Activated CD8-positive, alpha-beta memory T cell treated with anti-CD3 and anti-CD28 coated beads for 4 hours (primary cell): ENCODE data around the gene SLC25A39.
"Not testable (repeated sequence)": the region's sequence is repeated elsewhere in the genome, so short reads cannot be mapped to it uniquely, and the experiment has no call there.

Source experiments
- DNase-seq, 2 donors: peaks; one replicate each; pipeline ENCODE4 v3.0.0-alpha.2; 2020; ENCODE audit warnings: low read depth in 2 of 2

SLC25A39 gene, protein sequence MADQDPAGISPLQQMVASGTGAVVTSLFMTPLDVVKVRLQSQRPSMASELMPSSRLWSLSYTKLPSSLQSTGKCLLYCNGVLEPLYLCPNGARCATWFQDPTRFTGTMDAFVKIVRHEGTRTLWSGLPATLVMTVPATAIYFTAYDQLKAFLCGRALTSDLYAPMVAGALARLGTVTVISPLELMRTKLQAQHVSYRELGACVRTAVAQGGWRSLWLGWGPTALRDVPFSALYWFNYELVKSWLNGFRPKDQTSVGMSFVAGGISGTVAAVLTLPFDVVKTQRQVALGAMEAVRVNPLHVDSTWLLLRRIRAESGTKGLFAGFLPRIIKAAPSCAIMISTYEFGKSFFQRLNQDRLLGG

DNA sequence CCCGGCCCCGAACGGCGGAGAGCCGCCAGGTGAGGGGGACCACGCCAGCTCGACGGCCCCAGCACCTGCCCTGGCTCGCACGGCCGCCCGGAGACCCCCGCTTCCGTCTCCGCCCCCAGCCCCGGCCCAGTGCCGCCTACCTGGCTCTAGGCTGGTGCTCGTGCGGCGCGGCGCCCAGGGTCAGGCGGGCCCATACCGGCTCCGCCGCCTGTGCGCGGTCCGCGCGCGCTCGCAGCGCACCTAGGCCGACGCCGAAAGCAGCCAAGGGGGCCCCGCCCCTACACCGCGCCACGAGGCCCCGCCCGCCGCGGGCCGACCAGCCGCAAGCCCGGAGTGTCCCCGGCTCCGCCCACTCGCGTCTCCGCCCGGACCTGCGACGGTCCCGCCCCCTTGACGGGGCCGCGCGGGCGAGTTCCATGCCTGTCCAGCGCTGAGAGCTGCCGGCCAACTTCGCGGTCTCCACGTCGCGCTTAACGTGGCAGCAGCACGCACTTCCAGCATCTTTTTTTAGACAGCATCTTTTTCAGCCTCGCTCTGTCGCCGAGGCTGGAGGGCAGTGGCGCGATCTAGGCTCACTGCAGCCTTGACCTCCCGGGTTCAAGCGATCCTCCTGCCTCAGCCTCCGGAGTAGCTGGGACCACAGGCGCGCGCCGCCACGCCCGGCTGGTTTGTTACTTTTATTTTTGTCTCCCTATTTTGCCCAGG is at the start of gene SLC25A39:
SLC25A39 (minus strand) TSS at position 253 of the 705 bp plus-strand sequence. CDS start 1,261 bp downstream, outside the sequence.
- peak; percentile 87 to 90 for DNase-seq

DNA sequence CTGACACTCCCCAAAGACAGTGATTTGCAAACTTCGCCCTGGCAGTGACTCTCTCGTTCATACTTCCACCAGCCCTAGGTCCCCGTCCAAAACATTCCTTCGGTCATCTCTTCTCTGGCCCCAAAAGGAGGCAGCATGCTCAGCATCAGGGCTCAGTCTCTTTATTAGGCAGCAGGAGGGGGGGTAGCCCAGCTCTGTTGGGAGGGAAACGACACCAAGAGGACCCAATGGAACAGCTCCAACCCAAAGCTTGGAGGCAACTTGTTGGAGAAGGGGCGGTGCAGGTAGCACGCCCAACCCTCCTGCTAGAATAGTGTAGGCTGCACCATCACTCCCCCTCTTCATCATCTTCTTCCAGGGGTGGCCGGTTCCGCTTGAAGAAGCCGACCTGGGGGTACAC is 47.4 kb upstream of the SLC25A39 start:
- DNase-seq = no peak

DNA sequence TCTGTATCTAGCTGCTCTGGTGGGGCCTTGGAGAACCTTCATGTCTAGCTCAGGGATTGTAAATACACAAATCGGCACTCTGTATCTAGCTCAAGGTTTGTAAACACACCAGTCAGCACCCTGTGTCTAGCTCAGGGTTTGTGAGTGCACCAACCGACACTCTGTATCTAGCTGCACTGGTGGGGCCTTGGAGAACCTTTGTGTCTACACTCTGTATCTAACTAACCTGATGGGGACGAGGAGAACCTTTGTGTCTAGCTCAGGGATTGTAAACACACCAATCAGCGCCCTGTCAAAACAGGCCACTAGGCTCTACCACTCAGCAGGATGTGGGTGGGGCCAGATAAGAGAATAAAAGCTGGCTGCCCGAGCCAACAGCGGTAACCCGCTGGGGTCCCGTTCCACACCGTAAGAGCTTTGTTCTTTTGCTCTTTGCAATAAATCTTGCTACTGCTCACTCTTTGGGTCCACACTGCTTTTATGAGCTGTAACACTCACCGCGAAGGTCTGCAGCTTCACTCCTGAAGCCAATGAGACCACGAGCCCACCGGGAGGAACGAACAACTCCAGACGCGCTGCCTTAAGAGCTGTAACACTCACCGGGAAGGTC is 44.9 kb upstream of the SLC25A39 start:
- DNase-seq = not testable (repeated sequence)

DNA sequence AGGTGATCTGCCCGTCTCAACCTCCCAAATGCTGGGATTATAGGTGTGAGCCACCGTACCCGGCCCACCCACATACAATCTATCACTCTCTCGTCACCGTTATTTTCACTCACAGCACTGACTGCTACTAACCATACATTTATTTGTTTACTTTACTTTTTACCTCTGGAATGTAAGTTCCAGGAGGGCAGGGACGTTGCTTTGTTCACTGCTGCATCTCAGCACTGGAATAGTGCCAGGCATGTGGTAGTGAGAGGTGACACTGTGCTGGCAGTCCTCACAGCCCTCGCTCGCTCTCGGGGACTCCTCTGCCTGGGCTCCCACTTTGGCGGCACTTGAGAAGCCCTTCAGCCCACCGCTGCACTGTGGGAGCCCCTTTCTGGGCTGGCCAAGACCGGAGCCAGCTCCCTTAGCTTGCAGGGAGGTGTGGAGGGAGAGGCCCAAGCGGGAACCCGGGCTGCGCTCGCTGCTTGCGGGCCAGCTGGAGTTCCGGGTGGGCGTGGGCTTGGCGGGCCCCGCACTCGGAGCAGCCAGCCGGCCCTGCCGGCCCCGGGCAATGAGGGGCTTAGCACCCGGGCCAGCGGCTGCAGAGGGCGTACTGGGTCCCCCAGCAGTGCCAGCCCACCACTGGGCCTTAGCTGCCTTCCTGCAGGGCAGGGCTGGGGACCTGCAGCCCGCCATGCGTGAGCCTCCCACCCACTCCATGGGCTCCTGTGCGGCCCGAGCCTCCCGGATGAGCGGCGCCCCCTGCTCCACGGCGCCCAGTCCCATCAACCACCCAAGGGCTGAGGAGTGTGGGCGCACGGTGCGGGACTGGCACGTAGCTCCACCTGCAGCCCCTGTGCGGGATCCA is 44.0 kb upstream of the SLC25A39 start:
- not testable (repeated sequence) for DNase-seq

DNA sequence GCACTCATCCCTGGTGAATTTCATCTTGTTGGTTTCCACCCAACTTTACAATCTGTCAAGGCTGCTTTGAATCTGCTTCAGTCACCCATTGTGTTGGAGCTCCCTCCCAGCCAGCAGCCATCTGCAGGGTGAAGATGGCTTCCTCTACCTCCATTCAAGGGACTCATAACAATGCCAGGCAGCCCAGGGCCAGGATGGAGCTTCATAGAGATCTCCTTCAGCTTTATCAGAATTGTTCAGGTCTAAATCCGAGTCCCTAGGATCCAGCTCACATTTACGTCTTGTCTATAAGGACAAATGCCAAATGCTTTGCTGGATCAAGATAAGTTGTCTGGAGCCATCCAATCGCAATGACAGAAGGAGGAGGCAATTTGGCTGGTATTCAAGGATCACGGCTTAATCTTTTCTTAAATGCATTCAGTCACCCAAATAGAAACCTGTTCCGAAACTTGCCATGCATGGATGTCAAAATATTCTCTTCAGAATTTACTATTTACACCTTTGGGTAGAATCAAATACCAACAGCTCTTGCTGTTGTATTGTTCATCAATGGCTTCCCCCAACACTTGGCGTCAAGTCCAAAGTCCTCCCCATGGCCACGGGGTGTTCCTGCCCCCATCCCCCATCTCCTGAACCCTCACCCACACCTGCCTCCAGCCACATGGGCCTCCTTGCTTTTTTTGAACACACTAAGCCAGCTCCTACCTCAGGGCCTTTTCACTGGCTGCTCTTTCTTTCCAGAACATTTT is 42.8 kb upstream of the SLC25A39 start:
- DNase-seq = no peak

DNA sequence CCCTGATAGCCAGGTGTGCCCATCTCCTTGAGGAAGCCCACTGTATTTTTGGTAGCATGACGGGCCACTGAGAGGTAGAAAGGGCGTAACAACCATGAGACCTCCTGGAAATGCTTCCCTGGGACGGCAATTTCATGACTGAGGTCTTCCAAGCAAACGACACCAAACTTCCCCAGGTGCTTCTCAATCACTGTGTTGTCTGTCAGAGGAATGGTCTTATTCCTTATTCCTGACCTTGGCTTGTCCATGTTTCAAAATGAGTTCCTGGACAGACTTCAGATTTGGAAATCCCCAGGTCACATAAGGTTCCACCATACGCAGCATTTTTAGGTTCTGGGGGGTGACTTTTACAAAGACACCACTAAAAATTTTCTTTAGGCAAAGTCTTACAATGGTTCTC is 40.4 kb upstream of the SLC25A39 start:
- DNase-seq = not testable (repeated sequence)

DNA sequence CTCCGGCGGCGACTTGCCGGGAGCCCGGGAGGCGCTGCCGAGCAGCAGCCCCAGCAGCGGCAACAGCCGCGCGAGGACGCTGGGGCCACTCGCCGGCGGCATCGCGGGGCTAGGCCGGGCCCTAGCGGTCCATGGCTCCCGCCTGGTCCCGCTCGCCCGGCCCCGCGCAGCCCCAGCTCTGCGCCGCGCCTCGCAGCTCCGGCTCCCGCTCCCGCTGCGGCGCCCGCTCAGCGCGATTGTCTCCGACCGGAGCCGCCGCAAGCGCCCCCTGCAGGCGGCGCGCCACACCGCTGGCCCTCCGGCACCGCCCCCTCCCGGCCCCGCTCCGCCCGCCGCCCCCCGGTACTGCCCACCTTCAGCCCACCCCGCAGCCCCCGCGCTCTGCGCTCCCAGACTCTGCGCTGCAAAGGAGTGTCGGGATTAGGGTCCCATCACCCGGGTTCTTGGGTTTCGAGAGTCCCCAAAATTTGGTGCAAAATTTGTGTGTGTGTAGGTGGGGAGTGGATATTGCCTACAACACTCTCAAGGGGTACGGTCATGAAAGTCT is 39.1 kb upstream of the SLC25A39 start, which contains the start of gene FAM171A2:
FAM171A2 (minus strand) TSS at position 241 of the 547 bp plus-strand sequence; CDS start at position 102, 139 bp downstream.
- peak in 1 of 2 donors; percentile 34 for DNase-seq

DNA sequence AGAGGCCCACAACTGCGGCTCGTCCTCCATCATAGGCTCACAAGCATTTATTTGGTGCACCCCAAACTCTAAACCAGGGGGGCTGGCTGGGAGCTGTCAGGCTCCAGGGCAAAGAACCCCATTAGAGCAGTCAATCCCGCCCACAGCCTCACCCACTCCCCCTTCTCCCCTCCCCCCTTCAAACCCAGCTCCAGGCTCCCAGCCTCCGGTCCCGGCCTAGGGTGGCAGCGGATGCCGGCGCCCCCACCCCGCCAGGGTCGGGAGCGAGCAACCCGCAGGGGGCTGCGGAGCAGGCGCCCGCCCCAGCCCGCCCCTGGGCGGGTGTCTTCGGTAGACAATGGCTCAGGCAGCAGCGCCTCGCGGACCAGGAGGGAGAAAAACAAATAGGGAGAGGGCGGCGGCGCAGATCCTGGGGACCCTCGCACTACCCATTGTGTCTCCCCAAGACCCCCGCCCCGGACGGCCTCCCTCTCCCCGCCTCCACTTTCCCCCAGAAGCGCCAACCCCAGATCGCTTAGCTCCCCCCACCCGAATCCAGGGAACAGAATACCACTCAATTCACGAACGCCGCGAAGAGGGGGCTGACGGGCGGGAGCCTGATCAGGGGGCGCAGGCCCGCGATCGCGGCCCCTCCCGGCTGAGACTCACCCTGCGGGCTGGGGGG is 38.5 kb upstream of the SLC25A39 start:
- no peak for DNase-seq

DNA sequence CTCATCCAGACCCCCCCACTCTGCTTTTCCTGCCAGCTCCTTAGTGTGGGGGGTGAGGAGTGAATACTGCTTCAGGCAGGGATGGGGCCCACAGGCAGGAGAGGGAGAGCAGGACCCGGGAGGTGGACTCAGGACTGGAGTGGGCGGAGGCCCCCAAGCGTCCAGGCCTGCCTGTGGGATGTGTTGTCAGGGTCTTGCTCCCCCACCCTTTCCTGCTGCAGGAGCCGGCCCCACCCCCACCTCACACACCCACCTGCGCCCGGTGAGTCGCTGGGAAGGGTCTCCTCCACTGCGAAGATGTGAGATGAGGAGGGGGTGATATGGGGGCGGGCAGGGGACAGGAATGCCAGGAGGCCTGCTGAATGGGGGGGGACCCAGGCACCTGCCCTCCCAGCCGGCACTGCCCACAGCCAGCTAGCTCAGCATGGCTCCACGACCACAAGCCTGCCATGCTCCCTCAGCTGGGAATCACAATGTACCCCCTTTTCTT is 37.9 kb upstream of the SLC25A39 start:
- DNase-seq = no peak

DNA sequence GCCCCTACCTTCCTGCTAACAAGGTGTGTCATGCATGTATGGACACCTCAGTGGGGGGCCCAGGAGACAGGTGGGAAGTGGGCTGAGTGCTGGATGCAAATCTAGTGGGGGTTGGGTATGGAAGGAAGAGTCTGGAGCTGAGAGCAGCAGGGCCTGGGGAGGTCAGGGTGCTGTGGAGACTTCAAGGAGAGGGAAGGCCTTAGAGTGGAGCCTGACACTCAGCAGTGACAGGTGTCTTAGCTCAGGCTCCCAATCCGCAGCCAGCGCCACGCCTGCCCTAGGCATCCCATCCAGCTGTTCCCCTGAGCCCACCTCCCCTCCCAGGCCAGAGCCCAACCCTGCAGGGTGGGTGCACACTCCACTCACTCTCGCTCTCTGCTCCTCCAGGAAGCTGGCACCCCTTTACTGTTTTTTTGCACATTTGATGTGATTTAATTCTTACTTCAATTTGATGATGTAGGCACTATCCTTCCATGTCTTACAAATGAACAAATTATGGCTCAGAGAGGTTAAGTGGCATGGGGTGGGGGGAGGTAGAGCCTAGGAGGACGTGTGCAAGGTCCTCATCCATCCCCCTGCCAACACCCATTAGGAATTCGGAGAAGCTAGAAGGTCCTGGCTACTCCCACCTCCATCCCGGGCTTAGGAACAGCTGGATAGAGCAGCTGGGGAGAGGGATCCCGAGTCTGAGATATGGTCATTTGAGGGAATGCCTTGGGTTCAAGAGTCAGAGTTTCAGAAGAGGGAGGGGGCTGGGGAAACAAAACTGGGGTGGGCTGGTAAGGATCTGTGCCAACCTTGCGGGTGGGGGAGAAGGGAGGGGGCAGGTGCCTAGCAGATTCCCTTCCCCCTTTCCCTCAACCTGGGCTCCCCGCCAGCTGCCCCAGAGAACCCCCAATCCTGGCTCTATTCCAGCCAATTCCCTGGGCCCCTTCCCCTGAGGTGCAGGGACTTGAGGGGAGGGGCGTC is 37.0 kb upstream of the SLC25A39 start:
- no peak for DNase-seq

DNA sequence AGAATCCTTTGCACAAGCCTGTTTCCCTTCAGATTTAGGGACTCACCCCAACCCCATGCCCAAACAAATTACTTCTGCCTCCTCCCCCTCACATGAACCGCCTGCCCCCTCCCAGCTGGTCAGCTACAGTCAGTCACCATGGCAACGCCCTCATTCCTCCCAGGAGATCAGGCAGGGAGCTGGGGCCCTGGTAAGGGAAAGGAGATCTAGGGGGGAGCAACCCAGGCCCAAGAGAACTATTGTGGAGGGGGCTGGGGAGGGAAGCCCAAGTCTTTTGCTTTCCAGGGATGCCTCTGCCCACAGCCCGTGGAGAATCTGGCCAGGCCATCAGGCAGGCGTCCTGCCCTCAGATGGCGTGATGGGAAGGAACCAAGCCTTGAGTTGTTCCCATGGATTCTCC is 36.2 kb upstream of the SLC25A39 start:
- DNase-seq = no peak

DNA sequence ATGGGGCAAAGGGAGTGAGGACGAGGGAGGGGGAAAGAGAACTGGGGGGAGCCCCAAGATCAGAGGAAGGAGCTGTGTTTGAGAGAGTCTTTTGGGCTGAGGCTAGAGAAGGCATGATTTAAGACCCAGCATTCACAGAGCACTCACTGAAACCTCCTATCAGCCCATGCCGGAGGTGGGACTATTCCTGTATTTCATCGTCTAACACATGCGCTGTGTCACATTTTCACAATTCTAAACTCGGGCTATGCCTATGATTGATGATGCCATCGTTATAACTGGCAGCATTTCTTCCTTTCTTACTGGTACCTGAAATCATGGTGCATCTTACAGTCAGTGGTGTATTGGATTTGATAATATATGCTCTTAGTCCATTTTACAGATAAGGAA is 35.5 kb upstream of the SLC25A39 start:
- no peak for DNase-seq

DNA sequence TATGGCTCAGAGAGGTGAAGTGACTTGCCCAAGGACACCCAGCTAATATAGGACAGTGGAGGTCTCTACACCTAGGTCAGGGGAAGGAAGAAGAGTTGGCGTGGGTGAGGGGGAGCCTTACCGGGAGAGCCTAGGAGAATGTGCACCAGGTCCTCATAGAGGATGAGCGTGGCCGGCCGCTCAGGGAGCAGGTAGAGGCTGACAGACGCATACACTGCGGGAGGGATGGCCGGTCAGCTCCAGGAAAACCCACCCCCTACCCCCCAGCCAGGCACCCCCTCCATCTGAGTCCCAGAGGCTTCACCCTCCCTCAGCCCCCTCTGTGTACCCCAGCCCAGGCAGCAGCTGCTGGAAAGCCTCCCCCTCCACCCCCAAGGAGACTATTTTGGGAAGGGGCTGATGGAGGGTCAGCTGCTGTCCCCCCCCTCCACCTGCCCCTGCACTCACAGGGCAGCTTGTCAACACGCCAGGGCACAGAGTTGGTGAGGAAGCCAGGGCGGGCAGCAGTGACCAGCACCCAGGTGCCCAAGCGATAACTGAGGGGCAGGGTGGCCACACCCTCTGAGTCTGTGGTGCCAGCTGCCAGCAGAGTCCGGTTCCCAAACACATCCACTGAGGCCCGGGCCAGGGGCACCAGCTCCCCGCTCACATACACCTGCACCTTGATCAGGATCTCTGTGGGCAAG is 35.0 kb upstream of the SLC25A39 start:
- DNase-seq = no peak

DNA sequence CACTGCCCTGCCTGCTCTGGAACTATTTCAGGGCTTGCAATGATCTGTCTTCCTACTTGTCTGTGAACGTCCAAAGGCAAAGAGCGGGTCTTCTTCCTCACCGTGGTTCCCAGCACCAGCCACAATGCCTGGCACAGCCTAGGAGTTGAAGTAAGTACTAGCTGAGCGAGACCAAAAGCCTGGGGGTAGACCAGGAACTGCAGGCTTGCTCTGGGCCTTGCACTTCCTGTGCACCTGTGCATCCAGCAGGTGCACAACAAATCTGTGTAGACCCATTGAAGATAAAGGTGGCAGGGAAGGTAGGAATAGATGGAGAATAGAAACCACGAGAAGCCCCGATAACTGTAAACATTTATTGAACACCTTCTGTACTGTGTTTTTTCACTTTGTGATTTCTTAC is 34.4 kb upstream of the SLC25A39 start:
- no peak for DNase-seq

DNA sequence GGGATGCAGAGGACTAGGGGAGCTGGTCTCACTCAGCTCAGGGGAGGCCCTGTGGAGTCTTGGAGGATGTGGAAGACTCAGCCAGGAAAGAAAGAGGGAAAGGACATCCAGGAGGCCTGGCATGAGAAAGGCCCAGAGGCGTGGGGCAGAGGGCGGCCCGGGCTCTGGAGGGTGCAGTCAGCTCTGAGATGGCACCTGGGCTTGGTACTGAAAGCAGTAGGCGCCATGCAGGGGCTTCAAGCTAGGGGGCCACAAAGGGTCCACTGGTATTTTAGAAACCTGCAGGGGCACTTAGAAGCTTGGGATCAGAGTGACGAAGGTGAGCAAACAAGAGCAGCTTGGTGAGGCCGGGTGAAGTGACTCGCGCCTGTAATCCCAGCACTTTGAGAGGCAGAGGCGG is 33.4 kb upstream of the SLC25A39 start:
- DNase-seq = no peak

DNA sequence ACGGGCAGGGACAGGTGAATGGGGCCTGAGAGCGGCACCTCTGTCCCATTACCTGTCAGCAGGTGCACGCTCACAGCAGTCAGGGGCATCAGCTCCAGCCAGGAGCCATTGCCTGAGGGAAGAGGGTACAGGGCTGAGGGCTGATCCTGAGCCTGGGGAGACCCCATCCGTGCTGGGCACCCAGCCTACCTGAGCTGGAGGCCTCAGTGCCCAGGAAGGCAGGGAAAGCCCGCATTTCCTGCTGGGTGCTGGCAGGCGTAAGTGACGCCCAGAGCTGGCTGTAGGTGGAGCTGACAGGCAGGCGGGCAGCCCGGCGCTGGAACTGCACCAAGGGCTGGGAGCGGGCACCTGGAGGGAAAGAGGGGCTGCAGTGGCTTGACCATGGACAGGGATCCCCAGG is 31.6 kb upstream of the SLC25A39 start:
- DNase-seq = no peak

DNA sequence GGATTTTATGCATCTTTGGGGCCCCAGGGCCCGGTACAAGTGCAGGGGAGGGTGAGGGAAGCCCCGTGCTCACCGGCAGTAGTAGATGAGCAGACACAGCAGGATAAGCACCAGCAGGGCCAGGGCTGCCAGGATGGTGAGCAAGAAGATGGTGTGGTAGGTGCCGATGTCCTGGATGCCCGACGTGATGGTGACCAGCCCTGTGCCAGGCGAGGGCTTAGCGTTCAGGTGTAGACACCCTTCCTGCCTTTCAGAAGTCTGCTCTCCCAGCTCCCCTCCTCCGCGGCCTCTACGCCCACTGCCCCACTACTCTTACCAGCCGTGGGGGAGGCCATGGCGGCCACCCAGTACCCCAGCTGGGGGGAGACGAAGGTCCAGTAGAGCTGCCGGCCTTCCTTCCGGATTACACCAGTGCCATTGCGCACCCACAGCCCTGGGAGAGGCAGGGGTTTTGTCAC is 31.0 kb upstream of the SLC25A39 start:
- DNase-seq = no peak
